Right hindlimb (tissue), 1 donor: ENCODE measurements around the gene ABR.
A peak's percentile ranks its signal among the peaks of the same experiment; 100 is the strongest.

Experiments
- DNase-seq: peaks from one replicate; pipeline ENCODE4 v3.0.0-alpha.2; 2018

ABR gene

DNA sequence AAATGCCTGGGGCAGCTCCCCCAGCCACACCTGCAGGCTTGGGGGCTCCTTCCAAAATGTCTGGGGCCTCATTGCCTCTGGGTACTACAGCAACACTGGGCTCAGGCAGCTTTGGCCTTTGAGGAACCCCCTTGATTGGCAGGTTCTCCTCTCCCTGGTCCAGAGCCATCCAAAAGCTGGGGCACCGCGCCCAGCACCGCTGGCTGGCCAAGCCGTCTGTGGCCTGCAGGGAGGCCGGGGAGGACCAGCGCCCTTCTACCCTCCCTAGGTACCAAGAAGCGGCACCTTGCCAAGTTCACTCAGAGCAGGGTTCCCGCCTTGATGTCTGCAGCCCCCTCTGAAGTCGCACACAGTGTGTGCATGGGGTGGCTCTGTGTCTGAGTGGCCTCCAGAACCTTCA is 152.7 kb downstream of the ABR start:
- no peak for DNase-seq

GRCh38 chr17:1026599-1026975 is 153.2 kb downstream of the ABR start:
- DNase-seq = no peak

GRCh38 chr17:1025733-1026598 is 153.8 kb downstream of the ABR start:
- DNase-seq = no peak

DNA sequence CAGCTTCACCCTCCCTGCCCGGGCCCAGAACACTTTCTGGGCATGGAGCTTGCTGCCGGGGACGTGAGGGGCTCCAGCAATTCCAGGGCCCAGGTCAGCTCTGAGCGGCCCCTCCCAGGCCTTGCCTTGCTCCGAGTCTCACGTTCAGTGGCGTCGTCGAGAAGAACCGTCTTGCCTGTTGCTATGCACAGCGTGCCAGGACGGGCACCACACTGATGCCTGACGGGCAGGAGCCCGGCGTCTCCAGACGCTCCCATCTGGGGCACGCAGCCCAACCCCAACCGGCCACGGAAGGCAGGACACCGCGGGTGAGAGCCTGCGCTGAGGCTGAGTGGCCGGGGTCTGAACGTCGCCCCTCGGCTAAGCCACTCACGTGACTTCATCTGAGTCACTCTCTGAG is 155.7 kb downstream of the ABR start:
- no peak for DNase-seq

- DNase-seq = peak; percentile 88
Measured at GRCh38 chr17:1022278-1023024, 157.3 kb downstream of the ABR start.

DNA sequence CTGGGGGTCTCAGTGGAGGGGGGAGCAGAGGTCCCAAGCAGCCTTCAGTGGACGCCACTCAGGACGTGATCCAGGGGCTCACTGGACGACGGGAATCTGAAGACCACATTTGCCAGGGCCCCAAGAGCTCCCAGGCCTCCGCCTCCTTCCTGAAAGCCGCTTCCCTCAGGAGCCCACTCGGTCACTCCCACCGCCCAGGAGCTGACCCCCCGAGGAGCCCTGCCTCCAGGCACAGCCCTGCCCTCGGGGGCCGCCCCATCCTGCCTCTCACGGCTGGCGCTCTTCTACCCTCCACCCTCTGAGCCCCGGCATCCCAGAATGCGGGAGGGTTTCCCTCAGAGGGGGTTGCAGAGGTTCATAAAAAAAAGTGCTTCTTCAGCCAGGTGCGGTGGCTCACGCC is 158.6 kb downstream of the ABR start:
- DNase-seq = no peak

DNA sequence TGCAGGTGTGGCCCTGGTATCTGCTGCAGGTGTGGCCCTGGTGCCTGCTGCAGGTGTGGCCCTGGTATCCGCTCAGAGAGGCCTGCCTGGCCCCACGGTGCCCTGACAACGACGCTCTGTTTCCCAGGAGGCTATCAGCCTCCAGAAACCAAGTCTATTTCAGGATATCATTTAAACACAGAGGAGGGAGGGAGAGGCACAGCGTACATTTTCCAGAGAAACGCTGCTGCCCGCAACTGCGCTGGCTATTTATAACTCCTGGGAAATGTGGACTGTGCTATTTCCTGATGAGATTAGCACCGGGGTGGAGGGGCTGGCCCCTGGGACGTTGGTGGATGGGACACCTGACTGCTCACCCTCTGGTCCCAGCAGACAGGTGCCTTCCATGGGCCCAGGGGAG is 160.3 kb downstream of the ABR start:
- DNase-seq = no peak

- no peak for DNase-seq
Measured at GRCh38 chr17:1018547-1018946, 161.2 kb downstream of the ABR start.

DNA sequence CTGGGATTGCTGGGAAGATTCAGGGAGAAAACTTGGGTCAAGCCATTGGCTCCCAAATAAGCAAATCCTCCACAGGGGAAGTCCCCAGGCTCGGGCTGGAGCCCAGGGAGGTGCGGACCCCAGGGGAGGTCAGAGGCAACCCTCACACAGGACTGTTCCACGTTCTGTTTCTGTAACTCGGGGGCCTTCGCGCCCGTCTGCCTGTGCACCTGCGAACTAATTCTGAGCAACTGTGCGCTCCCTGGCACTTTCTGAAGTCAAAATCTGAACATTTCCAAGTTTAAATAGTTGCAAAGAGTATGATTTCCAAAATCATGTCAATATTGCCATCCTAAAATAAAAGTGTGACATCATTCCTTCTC is 166.1 kb downstream of the ABR start:
- peak; percentile 8 for DNase-seq

- peak; percentile 21 for DNase-seq
Measured at GRCh38 chr17:1012823-1013728, 166.7 kb downstream of the ABR start.

DNA sequence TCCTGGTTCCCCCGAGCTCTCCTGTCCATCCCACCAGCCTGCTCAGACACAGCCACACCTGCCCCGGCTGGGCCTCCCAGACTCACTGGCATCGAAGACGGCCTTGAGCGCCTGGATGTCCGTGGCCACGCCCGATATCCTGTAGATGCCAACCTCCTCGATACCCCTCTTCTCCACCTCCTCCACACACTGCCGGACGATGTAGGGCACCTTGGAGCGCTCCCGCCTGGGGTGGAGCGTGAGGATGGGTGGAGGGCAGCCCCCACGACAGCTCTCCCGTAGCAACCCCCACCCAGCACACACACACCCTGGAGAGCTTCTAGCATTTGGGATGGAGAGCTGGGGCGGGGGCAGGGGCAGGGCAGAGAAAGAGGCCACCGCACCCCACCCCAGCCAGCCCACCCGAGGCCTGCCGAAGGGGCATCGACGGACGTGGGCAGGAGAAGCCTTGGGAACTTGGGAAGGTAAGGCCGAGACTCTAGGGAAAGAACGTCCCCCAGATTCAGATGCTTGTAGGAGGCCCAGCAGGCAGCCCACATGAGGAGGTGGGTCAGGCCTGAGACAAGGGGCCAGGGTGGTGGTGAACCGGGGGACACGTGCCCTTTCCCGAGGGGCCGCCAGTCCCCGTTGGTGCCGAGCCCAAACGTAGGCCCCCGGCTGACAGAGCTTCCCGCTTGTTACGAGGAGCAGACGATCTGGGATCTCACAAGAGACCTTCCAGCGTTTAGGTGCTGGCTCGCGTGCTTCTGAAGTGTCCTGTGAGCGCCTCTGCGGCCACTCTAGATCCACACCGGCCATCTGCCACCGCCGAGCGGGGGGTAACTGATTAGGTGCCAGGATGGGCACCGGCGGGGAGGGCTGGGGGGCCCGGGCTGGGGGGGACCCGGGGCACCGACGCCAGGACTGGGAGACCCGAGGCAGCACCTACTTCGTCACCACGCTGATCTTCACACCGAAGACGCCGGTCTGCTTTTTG is 167.7 kb downstream of the ABR start:
- peak; percentile 26 for DNase-seq

GRCh38 chr17:1011138-1011537 is 168.6 kb downstream of the ABR start:
- peak; percentile 17 for DNase-seq

- peak; percentile 12 for DNase-seq
Measured at GRCh38 chr17:1010586-1010985, 169.2 kb downstream of the ABR start.

- no peak for DNase-seq
Measured at GRCh38 chr17:1010086-1010450, 169.7 kb downstream of the ABR start.

DNA sequence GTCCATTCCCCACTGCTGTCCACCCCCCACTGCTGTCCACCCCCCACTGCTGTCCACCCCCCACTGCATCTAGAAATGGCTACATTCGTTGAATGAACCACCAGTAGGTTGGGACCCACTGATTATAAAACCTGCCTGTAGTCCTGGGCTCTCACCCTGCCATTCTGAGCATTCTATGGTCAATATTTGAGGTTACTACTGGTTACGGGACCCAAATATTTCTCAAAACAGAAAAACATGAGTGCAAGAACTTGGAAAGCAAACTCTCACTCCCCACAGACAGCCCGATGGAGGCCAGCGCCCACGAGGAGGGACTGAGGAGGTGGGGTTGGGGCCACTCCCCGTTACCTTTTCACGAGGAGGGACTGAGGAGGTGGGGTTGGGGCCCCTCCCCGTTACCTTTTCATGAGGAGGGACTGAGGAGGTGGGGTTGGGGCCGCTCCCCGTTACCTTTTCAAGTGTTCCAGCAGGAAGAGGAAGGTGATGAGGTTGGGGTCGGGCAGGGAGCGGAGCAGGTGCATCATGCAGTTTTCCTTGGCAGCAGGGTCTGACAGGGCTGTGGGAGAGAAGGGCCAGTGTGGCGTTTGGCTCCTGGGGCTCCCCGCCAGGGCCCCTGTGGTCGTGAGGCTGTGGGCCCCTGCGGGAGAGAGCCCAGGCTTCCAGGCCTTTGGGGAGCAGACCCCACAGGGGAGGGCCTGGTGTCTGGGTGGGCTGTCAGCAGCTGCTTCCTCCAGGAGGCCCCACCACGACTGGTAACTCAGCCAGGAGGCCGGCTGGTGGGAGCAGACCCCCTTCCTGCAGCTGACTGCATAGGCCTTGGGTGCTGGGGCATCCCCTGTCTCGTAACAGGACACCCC is 170.3 kb downstream of the ABR start:
- DNase-seq = peak; percentile 37

GRCh38 chr17:1008008-1008761 is 171.6 kb downstream of the ABR start:
- peak; percentile 94 for DNase-seq

DNA sequence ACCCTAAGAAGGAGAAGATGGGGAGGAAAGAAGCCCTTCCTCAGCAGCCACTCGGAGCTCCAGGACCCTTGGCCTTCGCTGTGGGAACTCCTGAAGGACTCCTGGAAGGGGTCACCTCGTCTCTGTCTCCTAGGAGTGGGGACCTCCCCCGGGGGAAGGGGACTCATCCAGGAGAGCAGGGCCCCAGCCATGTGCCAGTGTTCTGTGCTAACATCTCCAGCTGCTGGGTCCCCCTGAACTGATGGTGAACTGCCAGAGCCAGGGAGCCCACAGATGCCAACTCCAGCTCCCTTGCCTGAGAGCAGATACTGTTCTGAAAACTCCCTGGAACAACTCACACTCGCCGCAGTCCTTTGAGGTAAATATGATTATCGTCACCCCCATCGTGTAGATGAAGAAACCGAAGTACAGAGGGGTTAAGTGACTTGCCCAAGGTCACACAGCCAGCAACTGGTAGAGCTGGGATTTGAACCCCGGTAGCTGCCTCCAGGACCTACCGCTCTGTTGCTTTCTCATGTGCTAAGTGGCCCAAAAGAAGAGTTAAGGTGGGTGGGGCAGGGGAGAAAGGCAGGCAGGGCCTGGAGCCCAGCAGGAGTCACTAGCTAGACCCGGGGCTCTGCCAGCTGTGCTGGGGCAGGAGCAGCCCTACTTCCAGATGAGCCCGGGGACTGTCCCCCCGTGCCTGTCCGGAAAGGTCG is 172.3 kb downstream of the ABR start:
- DNase-seq = peak; percentile 42

GRCh38 chr17:1006054-1006453 is 173.7 kb downstream of the ABR start:
- DNase-seq = peak; percentile 38

GRCh38 chr17:1005361-1005946 is 174.3 kb downstream of the ABR start:
- peak; percentile 88 for DNase-seq
